ENCODE measurements around the gene SPATA16. TPM values are rescaled to one million over a fixed set of nuclear protein-coding genes. Genes with fewer than 3 reads are reported as not detected.
"Not testable (repeated sequence)": the region's sequence is repeated elsewhere in the genome, so short reads cannot be mapped to it uniquely, and the experiment has no call there.

The SPATA16 gene, protein sequence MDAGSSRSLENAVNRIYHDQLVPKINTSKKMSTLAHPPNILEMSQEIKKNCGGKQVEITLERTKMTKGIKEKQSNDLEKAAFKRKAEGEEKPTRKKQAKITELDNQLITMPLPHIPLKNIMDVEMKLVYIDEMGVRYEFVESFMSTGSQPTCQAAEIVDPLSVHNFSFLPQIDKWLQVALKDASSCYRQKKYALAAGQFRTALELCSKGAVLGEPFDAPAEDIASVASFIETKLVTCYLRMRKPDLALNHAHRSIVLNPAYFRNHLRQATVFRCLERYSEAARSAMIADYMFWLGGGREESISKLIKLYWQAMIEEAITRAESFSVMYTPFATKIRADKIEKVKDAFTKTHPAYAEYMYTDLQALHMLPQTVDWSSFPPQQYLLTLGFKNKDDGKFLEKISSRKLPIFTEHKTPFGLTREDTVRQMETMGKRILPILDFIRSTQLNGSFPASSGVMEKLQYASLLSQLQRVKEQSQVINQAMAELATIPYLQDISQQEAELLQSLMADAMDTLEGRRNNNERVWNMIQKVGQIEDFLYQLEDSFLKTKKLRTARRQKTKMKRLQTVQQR
- 5.9 TPM for polyA plus RNA-seq (2013, experiment 1 of 2)
- 6.3 TPM for polyA plus RNA-seq (2013, experiment 2 of 2)

DNA sequence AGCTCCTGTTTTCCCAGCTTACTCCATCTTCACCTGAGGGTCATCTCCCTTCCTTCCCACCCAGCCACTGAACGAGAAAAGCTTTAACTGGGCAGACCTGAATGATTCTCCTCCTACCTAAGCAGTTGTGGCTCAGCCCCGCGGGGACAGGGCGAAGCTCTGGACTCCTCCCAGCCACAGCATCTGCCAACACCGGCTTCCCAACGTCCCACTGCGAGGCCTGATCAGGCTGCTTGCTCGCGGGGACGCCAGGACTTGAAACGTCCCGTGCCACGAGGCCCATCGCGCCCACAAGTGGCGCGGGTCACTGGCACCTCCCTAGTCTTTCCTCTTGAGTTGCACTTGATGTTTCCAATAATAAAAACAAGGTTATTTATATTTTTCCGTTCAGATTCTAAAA is at the start of gene SPATA16:
Gene SPATA16, minus strand, starts transcription at position 250 of the 400 bp plus-strand sequence. CDS start 23,504 bp downstream, outside the sequence.
- Histone ChIP-seq H3K4ac (ENCODE audit: low read depth, low read length) (no peak within 1 kb of the TSS), H3K36me3 (ENCODE audit: control insufficient read depth, insufficient read depth, low read length) (no peaks in the 10 kb centered on the region), H3K9ac (ENCODE audit: low read length) (no peak within 1 kb of the TSS), H2BK5ac (ENCODE audit: low read length) (no peak within 1 kb of the TSS), H2BK15ac (replicated peaks; ENCODE audit: low read depth) (no peak within 1 kb of the TSS), H4K5ac (ENCODE audit: low read length) (no peak within 1 kb of the TSS), H3K4me3 (ENCODE audit: low read length) (no peak within 1 kb of the TSS), H4K8ac (ENCODE audit: low read depth, low read length) (no peak within 1 kb of the TSS), H3K56ac (ENCODE audit: low read length) (no peak within 1 kb of the TSS), H3K79me2 (ENCODE audit: control insufficient read depth, insufficient read depth, low read length) (no peaks in the 10 kb centered on the region), H3K27me3 (ENCODE audit: insufficient read depth, low read length, poor library complexity) (no peaks in the 10 kb centered on the region), H2BK120ac (ENCODE audit: low read depth, low read length) (no peak within 1 kb of the TSS), H2AK5ac (ENCODE audit: low read length) (no peak within 1 kb of the TSS), H3K79me1 (ENCODE audit: low read length) (no peaks in the 10 kb centered on the region), H3K4me1 (ENCODE audit: control insufficient read depth, low read depth, low read length) (no peaks in the 10 kb centered on the region), H3K18ac (ENCODE audit: low read length) (no peak within 1 kb of the TSS), H3K23ac (ENCODE audit: low read length) (no peak within 1 kb of the TSS), H3K4me2 (ENCODE audit: low read length) (no peak within 1 kb of the TSS), H3K27ac (ENCODE audit: low read depth, low read length) (no peak within 1 kb of the TSS)
- WGBS (ENCODE audit: extremely low coverage, insufficient coverage, low lambda C conversion rate) = no CpG with 5 or more reads among the region's 18 CpGs
- DNase-seq = no peak

DNA sequence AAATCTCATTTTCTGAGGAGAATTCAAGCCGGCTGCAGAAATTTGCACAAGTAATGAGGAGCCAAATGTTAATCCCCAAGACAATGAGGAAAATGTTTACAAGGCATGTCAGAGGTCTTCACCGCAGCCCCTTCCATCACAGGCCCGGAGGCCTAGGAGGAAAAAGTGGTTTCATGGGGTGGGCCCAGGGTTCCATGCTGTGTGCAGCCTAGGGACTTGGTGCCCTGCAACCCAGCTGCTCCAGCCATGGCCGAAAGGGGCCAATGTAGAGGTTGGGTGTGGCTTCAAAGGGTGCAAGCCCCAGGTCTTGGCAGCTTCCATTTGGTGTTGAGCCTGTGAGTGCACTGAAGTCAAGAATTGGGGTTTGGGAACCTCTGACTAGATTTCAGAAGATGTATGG is 42.0 kb upstream of the SPATA16 start:
- not testable (repeated sequence) for H3K27ac ChIP-seq (ENCODE audit: low read depth, low read length); H3K56ac ChIP-seq (ENCODE audit: low read length); H3K23ac ChIP-seq (ENCODE audit: low read length); H2BK5ac ChIP-seq (ENCODE audit: low read length); H3K4me2 ChIP-seq (ENCODE audit: low read length); H4K5ac ChIP-seq (ENCODE audit: low read length); H2AK5ac ChIP-seq (ENCODE audit: low read length); H3K36me3 ChIP-seq (ENCODE audit: control insufficient read depth, insufficient read depth, low read length); H3K79me2 ChIP-seq (ENCODE audit: control insufficient read depth, insufficient read depth, low read length); H3K18ac ChIP-seq (ENCODE audit: low read length); H3K4me3 ChIP-seq (ENCODE audit: low read length); H2BK120ac ChIP-seq (ENCODE audit: low read depth, low read length); H2BK15ac ChIP-seq (replicated peaks; ENCODE audit: low read depth); H3K27me3 ChIP-seq (ENCODE audit: insufficient read depth, low read length, poor library complexity); H3K79me1 ChIP-seq (ENCODE audit: low read length); H3K9ac ChIP-seq (ENCODE audit: low read length); H3K4ac ChIP-seq (ENCODE audit: low read depth, low read length); H3K4me1 ChIP-seq (ENCODE audit: control insufficient read depth, low read depth, low read length); H4K8ac ChIP-seq (ENCODE audit: low read depth, low read length); DNase-seq
- no CpG with 5 or more reads among the region's 4 CpGs for WGBS (ENCODE audit: extremely low coverage, insufficient coverage, low lambda C conversion rate)

DNA sequence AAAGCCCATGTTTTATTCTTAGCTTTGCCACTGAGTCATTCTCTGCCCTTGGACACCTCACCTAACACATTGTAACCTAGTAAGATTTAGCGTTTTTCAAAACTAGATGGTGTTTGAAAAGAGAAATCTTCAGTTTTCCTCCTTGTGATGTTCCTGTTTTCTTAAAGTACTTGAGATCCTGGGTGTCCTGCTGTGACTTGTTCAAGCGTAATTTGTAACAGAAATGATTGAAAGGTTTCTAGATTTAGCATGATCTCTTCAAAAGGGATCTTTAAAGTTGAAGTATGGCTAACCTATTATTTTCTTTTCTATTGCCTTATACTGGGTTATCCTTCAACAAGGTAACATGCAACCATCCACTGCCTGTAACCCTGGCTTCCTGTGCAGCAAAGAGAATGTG is 32.6 kb upstream of the SPATA16 start:
- no peak overlapping the region for H3K4ac ChIP-seq (ENCODE audit: low read depth, low read length)
- no peak overlapping the region for H4K5ac ChIP-seq (ENCODE audit: low read length)
- H3K27ac ChIP-seq (ENCODE audit: low read depth, low read length) = no peak overlapping the region
- H3K4me2 ChIP-seq (ENCODE audit: low read length) = no peak overlapping the region
- H3K18ac ChIP-seq (ENCODE audit: low read length) = no peak overlapping the region
- no peak overlapping the region for H2BK120ac ChIP-seq (ENCODE audit: low read depth, low read length)
- H3K79me1 ChIP-seq (ENCODE audit: low read length) = no peaks in the 10 kb centered on the region
- H3K4me3 ChIP-seq (ENCODE audit: low read length) = no peak overlapping the region
- WGBS (ENCODE audit: extremely low coverage, insufficient coverage, low lambda C conversion rate) = no CpG with 5 or more reads among the region's 2 CpGs
- H2BK5ac ChIP-seq (ENCODE audit: low read length) = no peak overlapping the region
- H3K27me3 ChIP-seq (ENCODE audit: insufficient read depth, low read length, poor library complexity) = no peaks in the 10 kb centered on the region
- no peak overlapping the region for H2BK15ac ChIP-seq (replicated peaks; ENCODE audit: low read depth)
- H3K36me3 ChIP-seq (ENCODE audit: control insufficient read depth, insufficient read depth, low read length) = no peaks in the 10 kb centered on the region
- no peak overlapping the region for H2AK5ac ChIP-seq (ENCODE audit: low read length)
- H3K56ac ChIP-seq (ENCODE audit: low read length) = no peak overlapping the region
- no peak overlapping the region for H3K9ac ChIP-seq (ENCODE audit: low read length)
- no peaks in the 10 kb centered on the region for H3K79me2 ChIP-seq (ENCODE audit: control insufficient read depth, insufficient read depth, low read length)
- H3K23ac ChIP-seq (ENCODE audit: low read length) = no peak overlapping the region
- no peak overlapping the region for H4K8ac ChIP-seq (ENCODE audit: low read depth, low read length)
- DNase-seq = no peak
- no peaks in the 10 kb centered on the region for H3K4me1 ChIP-seq (ENCODE audit: control insufficient read depth, low read depth, low read length)

DNA sequence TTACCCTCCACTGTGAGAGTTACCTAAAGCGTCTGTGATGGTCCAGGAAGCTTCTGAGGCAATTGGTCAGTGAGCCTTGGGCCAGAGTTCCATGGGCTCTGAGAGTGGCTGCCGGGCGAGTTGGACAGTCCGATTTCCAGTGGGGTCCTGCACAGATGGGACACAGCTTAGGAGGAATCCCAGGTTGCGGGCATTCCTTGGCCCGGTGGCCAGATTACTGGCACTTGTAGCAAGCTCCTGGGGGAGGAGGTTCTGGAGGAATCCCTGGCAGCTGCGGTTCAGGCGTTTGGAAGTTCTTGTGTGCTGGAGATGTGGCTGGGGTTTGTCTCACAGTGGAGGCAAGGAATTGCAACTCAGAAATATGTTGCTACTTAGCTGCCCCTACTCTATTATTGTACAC is 18.1 kb upstream of the SPATA16 start:
- not testable (repeated sequence) for H2BK5ac ChIP-seq (ENCODE audit: low read length); H4K5ac ChIP-seq (ENCODE audit: low read length); H2AK5ac ChIP-seq (ENCODE audit: low read length); H3K27me3 ChIP-seq (ENCODE audit: insufficient read depth, low read length, poor library complexity); H3K79me2 ChIP-seq (ENCODE audit: control insufficient read depth, insufficient read depth, low read length); H3K56ac ChIP-seq (ENCODE audit: low read length); H2BK15ac ChIP-seq (replicated peaks; ENCODE audit: low read depth); H3K27ac ChIP-seq (ENCODE audit: low read depth, low read length); H3K4me1 ChIP-seq (ENCODE audit: control insufficient read depth, low read depth, low read length); DNase-seq; H4K8ac ChIP-seq (ENCODE audit: low read depth, low read length); H3K23ac ChIP-seq (ENCODE audit: low read length); H2BK120ac ChIP-seq (ENCODE audit: low read depth, low read length); H3K36me3 ChIP-seq (ENCODE audit: control insufficient read depth, insufficient read depth, low read length); H3K4me2 ChIP-seq (ENCODE audit: low read length); H3K79me1 ChIP-seq (ENCODE audit: low read length); H3K4me3 ChIP-seq (ENCODE audit: low read length); H3K9ac ChIP-seq (ENCODE audit: low read length)
- peak overlapping the region; percentile 41 for H3K18ac ChIP-seq (ENCODE audit: low read length)
- WGBS (ENCODE audit: extremely low coverage, insufficient coverage, low lambda C conversion rate) = no CpG with 5 or more reads among the region's 8 CpGs
- peak overlapping the region; percentile 20 for H3K4ac ChIP-seq (ENCODE audit: low read depth, low read length)

DNA sequence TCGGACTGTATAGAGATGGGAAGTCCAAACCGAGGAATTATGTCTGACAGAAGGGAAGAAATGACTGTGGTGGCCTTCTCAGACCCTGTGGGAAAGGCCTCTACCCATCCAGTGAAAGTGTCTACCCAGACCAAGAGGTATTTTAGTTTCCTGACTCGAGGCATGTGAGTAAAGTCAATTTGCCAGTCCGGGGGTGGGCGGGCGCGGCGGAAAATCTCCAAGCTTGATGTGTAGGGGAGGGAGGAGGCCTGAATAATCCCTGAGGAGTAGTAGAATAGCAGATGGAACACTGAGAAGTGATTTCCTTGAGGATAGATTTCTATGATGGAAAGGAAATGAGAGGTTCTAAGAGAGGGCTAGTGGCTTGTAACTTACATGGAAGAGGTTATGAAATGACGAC is 15.5 kb upstream of the SPATA16 start:
- not testable (repeated sequence) for H3K36me3 ChIP-seq (ENCODE audit: control insufficient read depth, insufficient read depth, low read length); H2BK120ac ChIP-seq (ENCODE audit: low read depth, low read length); DNase-seq; H3K4ac ChIP-seq (ENCODE audit: low read depth, low read length); H2BK15ac ChIP-seq (replicated peaks; ENCODE audit: low read depth); H3K23ac ChIP-seq (ENCODE audit: low read length); H3K79me2 ChIP-seq (ENCODE audit: control insufficient read depth, insufficient read depth, low read length); H3K9ac ChIP-seq (ENCODE audit: low read length); H3K27me3 ChIP-seq (ENCODE audit: insufficient read depth, low read length, poor library complexity); H4K5ac ChIP-seq (ENCODE audit: low read length); H2AK5ac ChIP-seq (ENCODE audit: low read length); H3K27ac ChIP-seq (ENCODE audit: low read depth, low read length); H3K79me1 ChIP-seq (ENCODE audit: low read length); H3K4me2 ChIP-seq (ENCODE audit: low read length); H4K8ac ChIP-seq (ENCODE audit: low read depth, low read length); H3K4me3 ChIP-seq (ENCODE audit: low read length); H2BK5ac ChIP-seq (ENCODE audit: low read length); H3K4me1 ChIP-seq (ENCODE audit: control insufficient read depth, low read depth, low read length); H3K56ac ChIP-seq (ENCODE audit: low read length)
- no CpG with 5 or more reads among the region's 9 CpGs for WGBS (ENCODE audit: extremely low coverage, insufficient coverage, low lambda C conversion rate)
- peak overlapping the region; percentile 39 for H3K18ac ChIP-seq (ENCODE audit: low read length)

Data from mesendoderm (in vitro differentiated cells).